ENCODE data around the gene ESRRB.

DNA sequence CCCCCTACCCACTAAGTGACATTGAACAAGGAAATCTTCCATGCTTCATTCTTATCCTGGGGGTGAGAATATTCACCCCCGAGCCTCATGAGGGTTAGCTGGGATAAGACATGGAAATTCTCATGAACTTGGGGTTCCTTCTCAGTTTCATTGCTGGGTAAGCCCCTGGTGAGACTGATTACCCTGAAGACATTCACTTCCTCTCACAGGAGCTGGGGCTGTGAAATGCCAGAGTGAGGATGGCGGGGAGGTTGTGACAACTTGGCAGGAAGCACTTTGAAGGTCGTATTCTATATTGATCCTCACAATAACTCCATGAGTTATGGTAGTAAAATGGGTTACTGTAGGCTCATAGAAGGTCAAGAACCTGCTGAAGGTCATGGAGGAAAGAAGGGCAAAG, 43.5 kb downstream of the ESRRB start:
- no peak for TF ChIP-seq CTCF (conservative IDR thresholded peaks at IDR 0.05; ENCODE audit: low read length)
- TF ChIP-seq EZH2phosphoT487 (IDR thresholded peaks at IDR 0.05; ENCODE audit: borderline replicate concordance): no peak
